AG08396 (cell line): ENCODE measurements around the gene CHST7.

ENCODE experiments used
- DNase-seq: peaks from one replicate; pipeline ENCODE4 v3.0.0; 2012; ENCODE audit warnings: low spot score, mixed read lengths

Gene CHST7

DNA sequence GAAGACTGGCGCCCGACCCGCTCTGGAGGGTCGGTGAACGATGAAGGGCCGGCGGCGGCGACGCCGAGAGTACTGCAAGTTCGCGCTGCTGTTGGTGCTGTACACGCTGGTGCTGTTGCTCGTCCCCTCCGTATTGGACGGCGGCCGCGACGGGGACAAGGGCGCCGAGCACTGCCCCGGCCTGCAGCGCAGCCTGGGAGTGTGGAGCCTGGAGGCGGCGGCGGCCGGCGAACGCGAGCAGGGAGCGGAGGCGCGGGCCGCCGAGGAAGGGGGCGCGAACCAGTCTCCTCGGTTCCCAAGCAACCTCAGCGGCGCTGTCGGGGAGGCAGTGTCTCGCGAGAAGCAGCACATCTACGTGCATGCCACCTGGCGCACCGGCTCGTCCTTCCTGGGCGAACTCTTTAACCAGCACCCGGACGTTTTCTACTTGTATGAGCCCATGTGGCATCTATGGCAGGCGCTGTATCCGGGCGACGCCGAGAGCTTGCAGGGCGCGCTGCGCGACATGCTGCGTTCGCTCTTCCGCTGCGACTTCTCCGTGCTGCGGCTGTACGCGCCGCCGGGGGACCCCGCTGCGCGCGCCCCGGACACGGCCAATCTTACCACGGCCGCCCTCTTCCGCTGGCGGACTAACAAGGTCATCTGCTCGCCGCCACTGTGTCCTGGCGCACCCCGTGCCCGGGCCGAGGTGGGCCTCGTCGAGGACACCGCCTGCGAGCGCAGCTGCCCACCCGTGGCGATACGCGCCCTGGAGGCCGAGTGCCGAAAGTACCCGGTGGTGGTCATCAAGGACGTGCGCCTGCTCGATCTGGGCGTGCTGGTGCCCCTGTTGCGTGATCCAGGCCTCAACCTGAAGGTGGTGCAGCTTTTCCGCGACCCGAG lies 568 bp downstream of the CHST7 start:
- DNase-seq = peak; percentile 53

DNA sequence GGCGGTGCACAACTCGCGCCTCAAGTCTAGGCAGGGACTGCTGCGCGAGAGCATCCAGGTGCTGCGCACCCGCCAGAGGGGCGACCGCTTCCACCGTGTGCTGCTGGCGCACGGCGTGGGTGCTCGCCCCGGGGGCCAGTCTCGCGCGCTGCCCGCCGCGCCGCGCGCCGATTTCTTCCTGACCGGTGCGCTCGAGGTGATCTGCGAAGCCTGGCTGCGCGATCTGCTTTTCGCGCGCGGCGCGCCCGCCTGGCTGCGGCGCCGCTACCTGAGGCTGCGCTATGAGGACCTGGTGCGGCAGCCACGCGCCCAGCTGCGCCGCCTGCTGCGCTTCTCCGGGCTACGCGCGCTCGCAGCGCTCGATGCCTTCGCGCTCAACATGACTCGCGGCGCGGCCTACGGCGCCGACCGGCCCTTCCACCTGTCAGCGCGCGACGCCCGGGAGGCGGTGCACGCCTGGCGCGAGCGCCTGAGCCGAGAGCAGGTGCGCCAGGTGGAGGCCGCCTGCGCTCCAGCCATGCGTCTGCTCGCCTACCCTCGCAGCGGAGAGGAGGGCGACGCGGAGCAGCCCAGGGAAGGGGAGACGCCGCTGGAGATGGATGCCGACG lies 1.3 kb downstream of the CHST7 start:
- no peak for DNase-seq

DNA sequence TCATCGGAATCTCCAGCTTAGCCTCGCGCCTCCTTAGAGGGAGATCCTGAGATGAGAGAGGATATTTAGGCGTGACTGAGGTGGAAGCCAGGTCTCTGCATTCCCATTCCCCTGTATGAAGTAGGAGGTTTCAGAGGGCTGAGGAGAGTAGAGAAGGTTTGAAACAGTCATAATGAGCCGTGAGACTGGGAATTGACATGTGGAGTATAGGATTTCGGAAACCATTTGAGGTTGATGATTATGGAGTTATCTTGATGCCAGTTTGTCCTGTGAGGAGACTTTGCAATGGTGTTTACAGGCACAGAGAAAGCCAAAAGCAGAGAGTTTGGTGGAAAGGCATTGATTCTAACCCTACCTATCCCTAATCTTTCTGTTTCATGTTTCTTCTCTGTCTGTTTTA lies 2.0 kb downstream of the CHST7 start:
- DNase-seq = no peak

DNA sequence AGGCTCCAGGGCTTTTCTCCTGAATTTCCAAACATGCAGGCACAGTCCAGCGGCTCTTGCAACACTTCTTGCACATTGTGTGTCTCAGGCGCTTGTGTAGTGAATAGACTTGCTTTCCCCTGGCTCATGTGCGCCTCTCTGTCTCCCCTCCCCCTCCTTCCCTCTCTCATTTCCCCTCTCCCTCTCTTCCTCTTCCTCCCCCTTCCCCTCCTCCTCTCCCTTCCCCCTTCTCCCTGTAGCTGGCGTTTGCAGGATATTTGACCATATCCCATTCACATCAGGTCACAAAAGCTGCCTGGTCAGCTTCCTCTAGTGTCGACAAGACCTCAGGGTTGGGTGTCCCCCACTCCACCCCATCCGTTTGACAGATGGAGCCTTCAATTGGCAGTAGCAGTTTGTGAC lies 2.4 kb downstream of the CHST7 start:
- DNase-seq = no peak

DNA sequence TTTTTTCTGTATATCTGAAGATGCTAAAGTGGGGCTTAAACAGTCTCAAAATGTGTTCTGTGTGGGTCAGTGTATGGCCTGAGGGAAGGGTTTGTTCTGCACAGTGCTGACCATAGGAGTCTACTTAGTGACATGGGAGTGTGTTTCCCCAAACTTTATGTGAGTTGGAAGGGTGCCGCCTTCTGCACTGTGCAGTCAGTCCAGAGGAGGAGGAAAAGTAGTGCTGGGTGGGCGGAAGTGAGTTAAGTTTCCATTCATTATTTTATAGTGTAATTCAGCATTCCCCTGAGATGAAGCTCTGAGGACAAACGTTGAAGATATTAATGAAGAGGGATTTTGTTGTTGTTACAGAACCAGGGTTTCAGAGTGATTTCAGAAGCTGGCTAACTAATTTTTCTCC lies 2.9 kb downstream of the CHST7 start:
- DNase-seq = no peak

DNA sequence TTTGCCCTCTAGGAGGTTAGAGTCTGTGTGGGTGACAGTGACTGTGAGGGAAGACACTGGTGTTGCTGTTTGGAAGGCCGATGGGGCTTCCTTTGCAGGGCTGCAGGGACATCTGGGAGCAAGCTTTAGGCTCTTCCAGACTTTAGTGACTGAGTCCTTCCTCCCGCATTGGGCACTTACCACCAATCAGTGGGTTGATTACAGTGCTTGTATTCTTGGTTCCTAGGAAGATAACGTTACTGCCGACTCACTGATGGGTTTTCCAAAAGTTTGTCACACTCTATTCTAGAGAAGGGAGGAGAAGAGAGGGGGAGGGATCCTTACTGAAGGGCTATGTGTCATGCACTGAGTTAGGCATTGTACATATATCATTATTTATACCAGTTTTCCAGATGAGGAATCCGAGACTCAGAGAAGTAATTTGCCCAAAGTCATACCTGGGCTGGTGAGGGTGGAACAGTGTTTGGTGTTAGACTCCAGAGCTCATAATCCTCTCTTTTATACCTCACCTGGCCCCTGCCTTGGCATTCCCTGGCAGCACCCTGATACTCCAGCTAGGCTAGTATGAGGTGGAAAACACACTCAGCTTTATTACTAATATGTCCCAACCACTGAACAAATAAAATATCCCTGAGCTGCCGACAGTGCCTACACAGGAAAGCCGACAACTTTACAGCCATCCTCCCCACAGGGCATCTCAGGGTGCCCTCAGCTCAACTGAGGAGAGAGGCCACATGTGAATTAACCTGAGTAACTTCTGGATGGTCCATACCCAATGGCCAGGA lies 3.8 kb downstream of the CHST7 start:
- DNase-seq = no peak

DNA sequence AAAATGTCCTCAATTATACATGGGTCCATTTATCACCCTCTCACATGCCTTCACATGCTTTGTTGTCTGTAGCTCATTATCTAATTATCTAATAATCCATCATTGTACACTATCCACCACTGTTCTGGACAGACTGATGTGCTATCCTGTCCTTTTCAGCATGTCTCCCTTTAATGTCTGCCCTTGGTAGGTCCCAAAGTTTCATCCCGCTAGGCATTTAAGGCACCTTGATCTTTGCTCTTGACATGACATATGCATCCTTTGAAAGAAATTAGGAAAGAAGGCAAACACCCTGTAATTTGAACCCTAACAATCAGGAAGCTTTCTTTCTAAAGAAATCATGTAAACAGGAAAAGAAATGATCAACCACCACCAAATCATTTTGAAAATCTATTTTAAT lies 5.7 kb downstream of the CHST7 start:
- no peak for DNase-seq

DNA sequence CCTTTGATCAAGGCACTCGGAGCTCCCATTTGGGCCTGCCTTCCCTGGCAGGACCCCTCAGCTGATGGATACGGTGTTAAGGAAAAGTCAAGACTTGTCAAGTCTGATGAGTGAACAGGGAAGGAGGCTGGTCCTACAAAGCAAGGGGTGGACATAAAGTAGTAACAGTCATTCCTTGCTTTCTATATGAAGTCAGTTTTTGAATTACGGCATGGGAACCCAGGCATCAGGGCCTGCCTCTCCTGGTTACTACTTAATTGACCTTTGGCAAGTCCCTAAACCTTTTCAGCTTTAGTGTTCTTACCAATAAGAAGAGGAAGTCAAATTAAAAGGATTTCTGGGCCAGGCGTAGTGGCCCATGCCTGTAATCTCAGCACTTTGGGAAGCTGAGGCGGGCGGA lies 7.0 kb downstream of the CHST7 start:
- no peak for DNase-seq

DNA sequence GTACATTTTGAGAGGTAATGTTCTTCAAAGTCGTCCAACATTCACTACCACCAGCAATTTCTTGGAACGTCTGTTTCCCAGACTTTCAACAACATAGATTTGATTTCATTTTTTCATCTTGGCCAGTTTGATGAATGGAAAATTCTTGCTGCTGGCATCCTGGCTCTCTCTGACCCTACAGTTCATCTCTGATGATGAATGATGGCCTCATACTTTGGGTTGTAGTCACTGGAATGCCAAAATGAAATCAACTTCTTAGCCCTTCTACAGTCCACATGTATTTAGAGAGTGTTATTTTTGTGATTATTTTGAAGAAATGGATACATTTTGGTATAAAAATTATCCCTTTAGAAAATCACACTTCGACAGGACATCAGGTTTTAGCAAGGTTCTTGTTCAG lies 8.8 kb downstream of the CHST7 start:
- DNase-seq = no peak

DNA sequence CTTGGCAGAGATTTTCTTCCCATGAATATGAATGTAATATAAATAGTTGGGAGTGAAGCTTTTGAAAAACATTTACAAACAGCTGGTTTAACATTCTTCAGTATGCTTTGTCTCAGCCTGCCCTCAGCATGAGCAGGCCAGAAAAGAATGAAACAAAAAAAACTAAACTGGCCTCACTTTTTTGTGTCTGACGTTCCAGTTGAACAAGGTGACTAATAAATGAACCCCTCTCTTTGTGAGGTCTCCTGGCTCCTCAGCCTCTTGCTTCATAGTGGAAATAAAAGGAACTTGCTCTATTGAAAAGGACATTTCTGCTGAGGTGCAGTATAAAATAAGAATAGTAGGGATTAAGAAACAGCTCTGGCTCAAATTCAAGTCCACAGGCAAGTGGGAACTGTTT lies 9.4 kb downstream of the CHST7 start:
- peak; percentile 58 for DNase-seq

DNA sequence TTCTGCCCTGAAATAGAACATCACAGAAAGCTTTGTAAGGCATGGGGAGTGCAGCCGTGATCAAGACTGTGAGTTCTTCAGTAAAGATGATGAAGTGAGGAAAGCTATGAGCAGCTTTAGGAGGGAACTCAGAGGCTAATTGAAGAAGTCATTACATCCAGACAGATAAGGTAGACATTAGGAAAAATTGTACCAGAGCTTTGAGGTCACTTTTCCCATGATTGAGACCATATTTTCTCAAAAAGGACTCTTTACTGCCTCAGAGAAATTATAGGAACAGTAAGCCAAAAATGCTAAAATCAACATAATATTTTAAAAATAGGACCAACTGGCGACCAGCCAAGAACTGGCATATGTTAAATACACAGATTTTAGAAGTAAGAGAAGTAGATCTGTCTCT lies 11.2 kb downstream of the CHST7 start:
- DNase-seq = no peak

DNA sequence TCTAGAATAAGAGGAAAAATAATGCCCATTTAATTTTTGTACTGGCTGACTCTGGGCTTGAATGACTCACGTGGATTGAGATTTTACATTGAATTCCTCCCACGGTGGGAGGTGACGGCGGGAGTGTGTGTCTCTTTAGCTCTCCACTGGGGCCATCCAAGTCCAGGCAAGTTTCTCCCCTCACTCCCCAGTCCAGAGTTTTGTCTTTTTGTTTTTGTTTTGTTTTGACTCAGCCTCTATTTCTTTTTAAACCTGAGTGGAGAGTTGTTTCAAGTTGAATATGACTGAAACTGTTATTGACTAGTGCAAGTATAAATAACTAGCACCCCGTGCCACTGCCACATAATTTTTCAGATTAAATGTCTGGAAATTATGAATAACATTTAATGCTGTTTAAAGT lies 13.6 kb downstream of the CHST7 start:
- DNase-seq = no peak

DNA sequence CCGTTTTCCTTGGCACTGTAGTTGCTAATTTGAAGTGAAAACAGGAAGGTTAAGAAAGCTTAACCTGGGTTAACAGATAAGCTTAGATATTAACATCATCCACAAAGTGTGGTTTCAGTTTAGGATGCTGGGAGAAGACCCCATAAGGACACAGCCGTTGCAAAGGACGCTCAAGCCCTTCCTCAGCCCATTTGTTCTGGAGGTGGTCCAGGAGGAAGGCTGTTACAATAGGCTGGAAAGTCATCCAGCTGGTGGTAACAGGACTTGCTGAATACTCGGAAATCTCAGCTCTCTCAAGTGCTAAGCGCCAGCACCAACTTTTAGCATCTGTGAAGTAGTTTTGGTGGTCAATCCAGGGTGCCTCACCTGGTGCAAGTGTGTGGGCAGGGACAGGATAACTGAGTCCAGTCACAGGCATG lies 14.2 kb downstream of the CHST7 start:
- DNase-seq = no peak

DNA sequence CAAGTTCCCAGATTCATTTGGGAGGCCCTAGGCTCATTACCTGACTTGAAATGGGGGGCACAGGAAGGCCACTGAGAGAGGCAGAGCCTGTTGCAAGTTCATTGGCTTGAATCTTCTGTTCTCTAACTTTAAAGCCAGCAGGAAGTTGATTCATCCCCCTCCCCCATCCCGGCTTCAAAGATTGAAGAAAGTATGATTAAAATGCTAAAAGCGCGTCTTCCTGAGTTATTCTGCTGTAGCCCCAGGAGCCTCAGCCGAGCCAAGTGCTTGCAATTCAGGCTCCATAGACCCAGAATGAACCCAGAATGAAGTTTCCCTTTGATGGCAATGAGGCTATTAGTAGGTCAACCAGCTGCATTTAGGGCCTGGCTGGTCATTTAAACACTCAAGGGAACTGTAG lies 14.7 kb downstream of the CHST7 start:
- DNase-seq = no peak

DNA sequence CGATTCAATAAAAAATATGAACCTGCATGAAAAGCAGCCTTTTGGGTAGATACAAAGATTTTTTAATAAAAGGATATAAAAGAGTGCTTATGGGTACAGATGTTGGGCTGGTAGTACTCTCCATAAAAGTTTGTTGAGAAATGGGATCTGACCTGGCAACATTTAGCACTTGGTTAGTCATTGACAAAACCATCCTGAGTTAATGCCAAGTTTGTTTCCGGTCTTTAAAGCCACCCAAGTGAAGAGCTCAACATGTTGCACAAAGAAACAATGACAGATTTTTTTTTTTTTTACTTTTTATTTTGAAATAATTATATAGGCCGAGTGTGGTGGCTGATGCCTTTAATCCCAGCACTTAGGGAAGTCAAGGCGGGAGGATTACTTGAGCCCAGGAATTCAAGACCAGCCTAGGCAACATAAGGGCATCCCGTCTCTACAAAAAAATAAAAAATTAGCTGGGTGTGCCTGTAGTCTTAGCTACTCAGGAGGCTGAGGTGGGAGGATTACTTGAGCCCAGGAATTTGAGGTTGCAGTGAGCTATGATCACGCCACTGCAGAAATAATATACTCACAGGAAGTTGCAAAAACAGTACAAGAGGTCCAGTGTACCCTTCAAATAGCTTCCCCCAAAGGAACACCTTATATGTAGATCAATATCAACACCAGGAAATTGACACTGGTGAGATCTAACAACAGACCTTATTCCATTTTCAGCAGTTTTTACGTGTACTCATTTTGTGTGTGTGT lies 16.6 kb downstream of the CHST7 start:
- DNase-seq = no peak

DNA sequence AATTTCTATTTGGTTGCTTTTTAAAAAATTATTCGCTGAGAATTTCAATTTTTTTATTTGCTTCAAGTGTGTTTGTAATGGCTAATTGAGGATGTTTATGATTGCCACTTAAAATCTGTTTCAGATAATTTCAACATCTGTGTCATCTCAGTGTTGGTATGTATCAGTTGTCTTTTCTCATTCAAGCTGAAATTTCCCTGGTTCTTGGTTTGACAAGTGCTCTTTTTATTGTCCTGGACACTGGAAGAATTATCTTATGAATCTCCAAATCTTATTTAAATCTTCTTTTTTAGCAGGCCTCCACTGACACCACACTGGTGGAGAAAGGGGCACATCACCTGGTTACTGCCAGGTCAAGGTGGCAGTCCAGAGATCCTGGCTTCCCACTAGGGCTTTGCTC lies 21.5 kb downstream of the CHST7 start:
- no peak for DNase-seq

DNA sequence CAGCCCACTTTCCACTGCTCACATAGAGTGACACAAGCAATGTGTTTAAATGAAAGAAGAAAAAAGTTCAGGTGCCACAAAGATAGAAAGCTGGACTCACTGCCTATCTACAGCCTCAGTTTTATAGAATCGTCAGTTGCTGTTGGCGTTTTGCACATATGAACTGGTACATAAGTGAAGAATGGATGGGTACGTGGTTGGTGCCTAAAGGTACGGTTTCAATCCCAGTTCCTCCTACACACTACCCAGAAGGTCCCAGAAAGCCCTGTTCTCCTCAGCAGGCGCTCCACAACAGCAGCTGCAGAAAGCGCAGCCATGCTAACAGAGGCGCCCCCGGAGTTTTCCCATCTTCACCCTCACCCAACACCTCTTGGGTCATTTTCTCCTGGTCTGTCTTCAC lies 23.6 kb downstream of the CHST7 start:
- no peak for DNase-seq

DNA sequence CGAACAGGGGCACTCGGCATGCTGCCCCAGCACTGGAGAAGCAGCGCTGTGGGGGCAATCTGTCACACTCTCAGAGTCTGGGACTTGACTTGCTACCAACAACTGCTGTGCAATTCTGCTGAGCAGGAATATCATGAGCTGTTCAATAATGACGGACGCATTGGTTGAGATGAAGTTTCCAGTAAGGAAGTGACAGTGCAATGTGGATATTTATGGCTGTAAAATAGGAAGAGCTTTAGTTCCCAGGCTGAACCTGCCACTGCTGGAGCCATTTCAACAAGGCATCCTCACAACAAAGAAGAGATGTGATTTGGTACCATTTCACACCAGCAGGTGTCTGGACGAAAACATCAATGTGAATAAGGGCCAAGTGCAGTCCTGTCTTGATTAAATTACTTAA lies 24.2 kb downstream of the CHST7 start:
- DNase-seq = no peak

DNA sequence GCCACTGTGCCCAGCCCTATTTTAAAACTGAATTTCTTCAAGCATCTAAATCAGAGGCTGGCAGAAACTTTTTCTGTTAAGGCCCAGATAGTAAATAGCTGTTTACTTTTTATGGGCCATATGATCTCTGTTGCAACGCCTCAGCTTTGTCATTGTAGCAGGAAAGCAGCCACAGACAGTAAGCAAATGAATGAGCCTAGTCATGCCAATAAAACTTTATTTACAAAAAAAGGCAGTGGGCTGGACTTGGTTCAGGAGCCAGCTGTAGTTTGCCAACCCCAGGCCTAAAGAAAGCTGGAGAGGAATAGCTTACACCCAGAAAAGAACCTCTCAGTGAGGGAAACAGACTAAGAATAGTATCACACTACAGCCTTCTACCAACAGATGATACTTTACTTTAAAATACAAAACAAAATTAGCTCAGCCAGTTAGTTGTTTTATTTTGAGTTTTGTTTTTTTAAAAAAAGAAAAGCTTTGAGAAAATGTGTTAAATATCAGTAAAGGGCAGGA lies 25.5 kb downstream of the CHST7 start:
- DNase-seq = no peak

DNA sequence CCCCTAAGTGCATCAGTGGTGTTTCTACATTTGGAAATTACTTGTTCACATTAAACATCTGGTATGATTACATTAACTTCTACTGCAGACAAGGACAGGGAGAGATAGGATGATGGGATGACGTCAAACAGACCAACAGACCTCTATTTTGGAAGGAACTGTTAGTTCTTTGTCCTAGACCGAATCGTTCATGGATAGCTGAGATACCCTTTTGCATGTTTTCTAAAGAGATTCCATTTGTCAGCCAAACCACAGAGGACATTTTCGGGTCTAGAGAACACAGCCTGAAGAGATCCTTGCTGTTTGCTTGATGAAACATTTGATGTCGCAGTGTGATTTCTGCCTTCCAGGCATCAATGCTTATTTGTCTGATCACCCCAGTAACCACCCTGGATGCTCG lies 27.7 kb downstream of the CHST7 start:
- DNase-seq = no peak

DNA sequence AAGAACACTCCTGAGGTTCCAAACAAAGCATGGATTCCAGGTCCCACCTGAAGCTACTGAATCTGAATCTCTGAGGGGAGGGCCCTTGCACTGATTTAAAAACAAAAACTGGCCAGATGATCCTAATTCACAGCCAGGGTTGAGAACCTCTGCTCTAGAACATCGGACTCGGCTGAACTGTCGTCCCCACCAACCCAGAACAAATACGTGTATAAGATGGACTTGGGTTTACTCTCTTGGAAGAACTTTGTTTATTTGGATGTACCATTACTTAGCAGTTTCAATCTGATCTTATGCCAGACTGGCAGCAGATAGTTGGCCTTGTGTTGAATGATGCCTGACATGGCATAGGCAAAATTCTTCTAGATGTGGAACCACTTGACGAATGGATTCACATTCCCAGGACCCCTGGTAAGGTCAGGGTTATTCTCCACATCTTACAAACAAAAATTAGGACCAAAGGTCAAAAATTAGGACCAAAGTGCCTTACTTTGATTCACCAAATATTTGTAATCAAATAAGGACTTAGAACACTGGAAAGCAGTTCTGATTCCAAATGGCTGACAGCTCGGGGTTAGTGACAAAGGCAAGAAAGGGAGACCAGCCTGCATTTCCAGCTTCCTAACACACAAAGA lies 29.0 kb downstream of the CHST7 start:
- DNase-seq = no peak

DNA sequence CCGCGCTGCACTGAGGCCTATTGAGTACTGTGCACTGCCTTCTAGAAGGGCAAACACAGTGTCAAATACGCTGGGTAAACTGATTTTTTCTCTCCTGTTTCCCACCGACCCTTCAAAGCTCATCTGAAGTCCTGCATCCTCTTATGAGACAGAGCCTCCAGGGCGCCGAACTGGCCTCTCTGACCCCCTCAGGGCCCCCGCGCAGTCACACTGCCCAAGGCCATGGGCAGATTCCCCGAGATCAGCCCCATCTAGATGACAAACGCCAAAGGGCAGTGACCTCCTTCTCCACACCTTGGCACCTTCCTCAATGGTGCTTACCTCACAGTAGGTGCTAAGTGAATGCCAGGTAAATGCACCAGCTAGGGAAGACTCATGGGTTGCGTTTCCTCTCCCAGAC lies 34.4 kb downstream of the CHST7 start:
- DNase-seq = no peak
